GM21381 (cell line): ENCODE results near the gene SATB1.

ENCODE experiments used
- ATAC-seq: cut with Tn5 transposase; IDR thresholded peaks from one replicate; pipeline ENCODE4 v1.9.1; 2021; ENCODE audit warnings: mild to moderate bottlenecking, moderate library complexity; ENCODE audit not compliant: unreplicated experiment

SATB1 gene

DNA sequence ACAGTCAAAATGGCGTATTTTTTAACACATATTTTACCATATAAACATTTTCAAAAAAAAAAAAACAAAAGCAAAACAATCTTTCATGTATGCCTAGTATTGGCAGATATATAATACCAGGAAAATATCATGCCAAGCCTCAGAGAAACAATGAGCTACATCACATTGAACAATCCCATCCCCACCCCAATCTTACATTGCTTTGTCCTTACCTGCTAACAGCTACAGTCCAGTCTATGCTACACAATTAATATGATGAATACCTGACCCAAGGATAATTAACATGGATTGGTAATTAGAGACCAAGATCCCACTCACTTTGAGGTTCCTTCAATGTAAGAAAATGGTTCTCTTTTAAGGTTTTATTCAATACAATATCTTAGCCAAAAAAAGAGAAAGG, 7.6 kb upstream of the SATB1 start:
- ATAC-seq: no peak

DNA sequence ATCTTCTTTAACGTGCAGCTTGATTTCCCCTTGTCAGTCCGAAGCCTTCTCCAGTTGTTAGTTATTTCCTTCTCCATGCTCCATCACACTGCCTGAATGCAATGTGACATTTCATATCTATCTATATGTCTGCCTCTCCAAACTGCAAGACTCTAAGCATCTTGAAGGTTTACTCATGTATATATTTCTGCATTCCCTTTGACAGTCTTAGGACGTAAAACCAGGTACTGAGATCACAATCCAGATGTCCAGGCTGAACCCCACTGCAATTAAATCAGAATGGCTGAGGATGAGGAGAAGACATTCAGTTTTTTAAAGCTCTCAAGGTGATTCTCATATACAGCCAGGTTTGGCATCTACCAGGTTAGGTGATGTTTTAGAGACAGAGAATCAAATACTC, 6.1 kb upstream of the SATB1 start:
- no peak for ATAC-seq

DNA sequence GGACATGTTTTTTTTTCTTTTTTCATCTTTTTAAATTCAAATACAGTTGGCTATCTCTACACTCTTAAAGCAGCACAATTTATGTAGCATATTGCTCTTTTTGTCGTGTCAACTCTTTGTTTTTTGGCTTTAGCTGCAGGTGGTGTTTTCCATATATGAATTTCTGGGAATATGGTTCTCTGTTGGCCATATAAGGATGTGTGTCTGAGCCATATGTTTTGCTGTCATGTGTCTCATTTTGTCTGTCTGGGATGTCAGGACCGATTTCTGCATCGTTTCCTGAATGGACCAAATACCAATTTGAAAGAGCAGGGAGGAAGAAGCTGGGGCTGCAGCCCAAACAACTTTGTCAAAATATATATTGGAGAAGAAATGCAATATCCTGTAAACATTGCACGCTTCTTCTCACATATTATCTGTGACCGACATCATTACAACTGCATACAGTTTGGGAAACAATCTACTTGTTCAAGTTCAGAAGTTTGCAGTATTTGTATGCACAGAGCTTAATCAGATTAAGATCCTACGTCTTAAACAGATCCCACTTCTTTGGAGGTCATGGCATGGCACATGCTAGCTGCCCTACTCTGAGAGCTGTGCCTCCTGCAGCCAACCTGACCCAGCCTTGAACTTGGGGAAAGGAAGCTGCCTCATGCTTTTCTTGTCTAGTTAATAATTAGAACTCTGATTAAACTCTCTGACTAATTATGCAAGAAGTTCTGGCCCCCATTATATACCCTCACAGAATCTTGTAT, 4.0 kb upstream of the SATB1 start:
- no peak for ATAC-seq

DNA sequence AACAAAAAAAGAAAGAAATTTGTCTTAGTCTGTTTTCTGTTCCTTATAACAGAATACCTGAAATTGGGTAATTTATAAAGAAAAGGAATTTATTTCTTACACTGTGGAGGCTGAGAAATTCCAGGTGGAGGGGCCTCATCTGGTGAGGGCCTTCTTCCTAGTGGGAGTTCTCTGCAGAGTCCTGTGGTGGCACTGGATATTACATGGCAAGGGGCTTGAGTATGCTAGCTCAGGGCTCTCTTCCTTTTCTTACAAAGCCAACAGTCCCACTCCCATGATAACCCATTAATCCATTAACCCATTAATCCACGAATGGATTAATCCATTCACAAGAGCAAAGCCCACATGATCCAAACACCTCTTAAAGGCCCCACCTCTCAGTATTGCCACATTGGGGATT, 2.9 kb upstream of the SATB1 start:
- no peak for ATAC-seq

DNA sequence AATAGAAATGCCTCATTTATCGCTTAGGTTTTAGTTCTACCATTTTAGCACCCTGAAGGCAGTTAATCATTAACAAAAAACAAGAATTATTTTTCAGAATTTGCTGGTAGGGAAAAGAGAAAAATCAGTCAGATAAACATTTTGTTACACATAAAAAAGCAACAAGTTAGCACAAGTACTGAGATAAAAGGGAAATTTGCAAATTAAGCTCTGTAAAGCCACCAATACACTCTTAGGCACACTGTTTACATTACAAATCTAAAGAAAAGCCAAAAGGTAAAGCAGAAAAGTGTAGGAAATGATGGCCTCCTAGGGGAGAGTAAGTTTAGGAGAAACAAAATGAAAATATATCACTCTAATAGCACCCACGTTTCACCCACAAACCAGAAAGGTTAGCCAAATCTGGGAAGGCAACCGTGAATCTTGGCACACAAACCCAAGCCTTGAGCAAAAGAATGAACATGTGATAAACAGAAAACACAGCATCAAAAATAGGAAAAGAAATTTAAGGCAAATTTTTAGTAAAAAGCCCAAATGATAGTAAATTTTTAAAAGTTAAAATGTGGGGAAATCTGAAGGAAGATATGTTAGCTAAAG, 1.6 kb upstream of the SATB1 start:
- no peak for ATAC-seq

DNA sequence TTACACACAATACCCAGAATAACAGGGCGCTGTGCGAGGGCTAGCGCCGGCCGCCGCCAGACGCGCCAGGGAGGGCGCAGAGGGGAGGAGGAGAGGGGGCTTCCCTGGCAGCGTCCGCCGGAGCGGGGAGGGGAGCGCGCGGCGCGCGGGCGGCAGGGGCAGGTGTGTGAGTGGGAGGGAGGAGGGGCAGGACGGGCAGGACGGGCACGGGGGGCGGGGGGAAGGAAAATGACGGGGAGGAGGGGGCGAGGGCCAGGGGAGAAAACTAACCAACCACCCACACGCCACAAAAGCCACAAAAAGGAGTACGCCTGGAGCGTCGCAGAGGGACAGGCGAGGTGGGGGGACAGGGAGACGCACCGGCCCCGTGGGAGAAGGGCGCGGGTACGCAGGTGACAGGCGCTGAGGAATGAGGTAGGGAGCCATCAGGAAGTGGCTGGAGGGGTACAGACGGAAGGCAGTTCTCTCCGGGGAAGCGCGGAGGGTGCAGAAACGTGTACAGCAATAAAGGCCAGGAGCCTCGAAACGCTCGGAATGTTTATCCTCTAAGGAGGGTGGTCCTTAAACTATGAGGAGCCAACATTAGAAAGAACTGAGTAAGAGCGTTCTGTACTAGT, 610 bp upstream of the SATB1 start:
- ATAC-seq: no peak

DNA sequence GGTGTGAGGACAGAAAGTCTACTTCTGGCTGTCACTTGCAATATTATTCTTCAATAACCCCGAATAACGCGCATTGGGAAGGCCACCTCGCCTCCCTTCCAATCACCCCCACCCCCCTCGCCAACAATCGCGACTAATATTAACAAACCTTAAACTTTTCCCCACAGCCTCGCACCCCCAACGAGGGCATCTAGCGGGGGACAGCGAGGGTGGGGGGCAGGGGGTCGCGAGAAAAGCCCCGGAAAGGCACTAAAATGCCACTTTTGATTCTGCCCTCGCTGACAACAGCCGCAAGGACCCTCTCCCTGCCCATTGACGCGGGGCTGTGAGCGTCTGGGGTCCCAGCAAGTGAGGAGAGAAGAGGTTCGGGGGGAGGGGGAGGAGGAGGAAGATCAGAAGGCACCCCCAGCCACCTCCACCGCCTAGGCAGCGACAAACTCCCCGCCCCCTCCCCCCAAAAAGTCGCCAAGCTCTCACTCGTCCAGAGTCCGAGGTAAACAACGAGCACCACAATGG, 868 bp downstream of the SATB1 start:
- no peak for ATAC-seq

DNA sequence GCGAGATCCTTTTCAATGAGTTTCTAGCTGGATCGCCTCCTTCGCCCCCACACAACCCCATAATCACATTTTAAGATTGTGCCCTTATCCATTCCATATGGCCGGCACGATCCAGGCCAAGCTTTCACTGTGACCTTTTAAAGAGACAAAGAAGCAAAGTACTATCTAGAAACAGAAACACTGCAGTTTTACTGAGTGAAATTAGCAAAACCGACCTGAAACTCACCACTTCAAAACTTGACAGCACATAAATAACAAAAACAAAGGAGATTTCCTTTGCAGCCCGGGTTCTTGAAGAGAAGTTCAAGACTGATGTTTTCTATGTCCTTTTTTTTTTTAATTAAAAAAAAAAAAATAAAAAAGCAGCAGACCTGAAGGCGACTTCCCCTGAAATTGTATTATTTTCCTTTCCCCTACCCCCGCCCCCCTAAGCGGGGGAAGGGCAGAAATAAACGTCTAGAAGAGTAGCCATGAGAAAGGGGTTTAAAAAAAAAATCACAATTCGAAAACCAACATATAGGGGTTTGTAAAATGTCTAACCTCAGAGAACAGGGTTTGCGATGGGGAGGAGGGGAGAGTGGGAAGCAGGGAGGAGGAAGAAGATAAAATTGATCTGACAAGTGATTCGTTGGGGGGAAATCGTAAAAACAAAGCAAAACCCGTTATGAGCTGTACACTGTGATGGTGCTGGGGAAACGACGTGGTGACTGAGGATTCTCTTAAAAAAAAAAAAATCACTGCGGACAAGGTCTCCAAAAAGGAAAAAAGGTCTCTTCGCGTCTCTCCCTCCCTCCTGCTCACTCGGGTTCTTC, 1.5 kb downstream of the SATB1 start:
- peak; percentile 78 for ATAC-seq

DNA sequence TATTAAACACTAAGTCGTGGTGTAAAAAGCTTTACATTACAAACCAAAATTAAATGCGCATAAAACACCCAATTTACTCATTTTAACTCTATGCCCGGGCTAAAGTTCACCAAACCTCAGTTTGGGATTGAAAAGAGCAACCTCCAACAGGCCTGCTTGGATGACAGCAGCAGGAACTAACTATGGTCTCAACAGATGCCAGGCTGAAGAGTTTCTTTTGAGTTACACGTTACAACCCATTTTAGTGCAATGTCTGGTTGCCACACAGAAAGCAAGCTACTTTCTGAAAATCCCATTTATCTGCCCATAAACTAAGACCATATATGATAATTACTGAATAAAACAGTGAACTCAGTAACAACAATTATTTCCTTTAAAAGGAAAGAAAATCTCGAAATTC, 2.2 kb downstream of the SATB1 start:
- ATAC-seq: no peak

DNA sequence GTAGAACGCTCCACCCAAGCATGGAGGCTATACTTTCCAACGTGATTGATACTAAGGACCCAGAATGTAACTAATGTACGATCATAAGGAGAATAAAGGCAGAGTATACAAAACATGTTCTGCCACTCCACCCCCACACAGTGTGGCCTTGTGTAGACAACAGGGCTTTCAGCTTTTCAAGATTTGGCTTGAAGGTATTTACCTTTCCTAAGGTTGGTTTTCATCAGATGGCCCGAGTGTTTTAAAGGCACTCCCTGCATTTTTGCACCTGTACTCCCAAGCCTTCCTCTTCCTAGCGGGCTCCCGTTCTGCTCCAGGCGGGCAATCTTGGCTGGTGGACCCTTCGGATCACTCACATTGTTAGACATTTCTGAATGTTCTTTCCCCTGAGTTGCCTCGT, 4.6 kb downstream of the SATB1 start:
- no peak for ATAC-seq

DNA sequence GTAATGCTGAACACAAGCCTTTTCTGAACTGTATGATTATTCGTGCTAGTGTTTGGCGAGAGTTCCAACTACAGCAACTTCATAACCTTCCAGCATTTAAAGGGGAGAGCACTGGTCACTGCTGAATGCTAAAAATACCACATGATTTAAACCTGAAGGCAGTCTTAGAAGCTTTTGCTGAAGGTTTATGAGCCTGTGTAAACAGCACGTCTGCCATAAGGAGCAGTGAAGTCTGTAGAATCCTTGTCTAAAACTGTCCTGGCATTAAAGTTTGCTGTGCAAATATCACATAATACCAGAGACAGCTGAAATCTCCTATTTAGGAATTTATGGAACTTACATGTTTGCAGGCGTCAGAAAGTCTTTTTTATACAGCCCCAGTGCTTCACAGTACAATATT, 5.9 kb downstream of the SATB1 start:
- no peak for ATAC-seq

DNA sequence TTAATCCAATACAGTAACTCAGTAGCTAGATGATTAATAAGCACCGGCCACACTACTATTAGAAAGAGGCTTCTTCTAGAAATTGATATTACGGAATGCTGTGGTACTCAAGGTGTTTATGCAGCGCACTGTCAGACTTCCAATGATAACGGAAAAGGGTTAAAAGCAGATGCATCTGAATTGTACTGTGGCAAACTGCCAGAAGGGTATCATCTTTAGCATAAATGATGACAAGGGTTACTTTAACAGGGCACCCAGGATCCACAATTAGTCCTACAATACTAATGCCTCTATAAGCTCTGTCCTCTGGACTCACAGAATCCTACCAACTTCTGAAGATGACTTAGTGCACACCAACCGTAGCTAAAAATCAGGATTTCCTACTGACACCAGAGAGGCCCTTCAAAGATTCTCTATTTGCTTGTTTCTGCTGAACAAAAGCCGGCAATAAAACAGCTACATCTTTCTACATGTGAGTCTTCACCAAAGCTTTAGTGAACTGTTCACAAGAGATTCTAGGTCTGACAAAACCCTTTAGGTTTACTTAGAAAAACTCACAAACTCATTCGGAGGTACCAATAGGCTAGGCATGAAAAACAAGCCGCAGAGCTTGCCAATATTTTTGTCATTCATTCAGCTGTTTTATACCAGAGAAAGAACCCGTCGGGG, 7.1 kb downstream of the SATB1 start:
- ATAC-seq: no peak

DNA sequence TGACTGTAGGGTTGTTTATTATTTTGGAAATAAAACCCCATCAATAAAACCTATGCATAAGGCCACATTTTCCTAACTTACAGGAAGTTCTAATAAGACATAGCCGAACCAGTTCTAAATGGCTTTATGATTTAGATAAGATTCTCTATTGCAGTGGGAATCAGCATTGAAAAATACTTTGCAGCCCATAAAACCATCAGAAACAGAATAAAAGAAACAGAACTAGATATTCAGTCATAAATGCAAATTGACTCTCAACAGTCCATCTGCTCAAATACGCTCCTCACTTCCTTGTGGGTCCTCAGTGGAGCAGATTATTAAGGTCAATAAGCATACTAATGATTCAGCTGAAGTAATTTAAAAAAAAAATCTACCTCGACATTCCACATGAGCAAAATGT, 8.8 kb downstream of the SATB1 start:
- no peak for ATAC-seq

DNA sequence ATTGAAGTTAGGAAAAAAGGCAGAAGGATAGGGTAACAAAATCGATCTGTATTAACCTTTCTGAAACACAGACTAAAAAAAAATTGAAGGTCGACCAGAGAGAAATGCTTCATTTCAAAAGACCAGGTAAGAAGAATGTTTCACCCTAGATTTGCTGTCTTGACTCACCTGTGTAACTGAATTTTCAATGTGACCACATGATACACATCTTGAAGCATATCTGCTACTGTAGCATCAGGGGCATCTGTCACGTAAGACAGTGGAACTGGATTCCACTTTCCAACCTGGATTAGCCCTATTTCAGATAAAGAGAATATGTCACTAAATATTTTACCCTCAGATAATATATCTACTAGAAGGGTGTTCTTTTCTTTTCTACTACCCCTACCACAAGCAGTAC, 9.3 kb downstream of the SATB1 start:
- no peak for ATAC-seq

DNA sequence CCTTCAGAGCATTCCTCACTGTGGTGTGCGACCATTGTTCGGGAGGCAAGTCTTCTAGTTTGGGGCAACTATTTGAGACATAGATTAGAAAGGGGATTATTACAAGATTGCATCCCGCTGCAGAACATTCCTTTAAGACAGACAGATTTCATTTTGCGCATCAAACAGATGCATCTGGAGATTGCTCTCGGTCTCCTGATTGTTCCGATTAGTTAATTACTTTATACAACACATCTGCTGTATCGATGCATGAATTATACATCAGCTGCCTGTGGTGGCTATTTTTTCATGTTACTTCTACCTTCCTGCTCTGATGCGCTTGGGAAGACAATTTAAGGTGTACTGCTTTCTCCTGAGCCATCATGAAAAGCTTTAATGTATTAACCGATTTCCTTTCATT, 10.0 kb downstream of the SATB1 start:
- ATAC-seq: no peak

DNA sequence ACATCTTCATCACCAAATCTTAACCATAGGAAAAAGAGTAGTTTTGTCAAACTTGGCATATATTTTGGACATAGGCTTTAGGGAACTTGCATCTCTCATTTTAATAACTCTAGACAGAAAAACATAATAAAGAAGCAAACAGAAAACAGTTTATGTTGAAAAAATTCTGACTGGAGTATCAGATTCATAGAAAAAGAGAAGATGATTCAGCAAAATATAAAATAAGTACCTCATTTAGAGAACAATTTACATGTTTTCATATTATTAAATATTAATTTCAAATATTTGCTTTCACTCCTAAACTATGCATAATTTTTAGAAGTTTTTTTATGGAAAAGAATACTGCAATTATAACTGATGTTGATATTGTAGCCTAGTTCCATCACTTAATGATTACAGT, 12.5 kb downstream of the SATB1 start:
- no peak for ATAC-seq

DNA sequence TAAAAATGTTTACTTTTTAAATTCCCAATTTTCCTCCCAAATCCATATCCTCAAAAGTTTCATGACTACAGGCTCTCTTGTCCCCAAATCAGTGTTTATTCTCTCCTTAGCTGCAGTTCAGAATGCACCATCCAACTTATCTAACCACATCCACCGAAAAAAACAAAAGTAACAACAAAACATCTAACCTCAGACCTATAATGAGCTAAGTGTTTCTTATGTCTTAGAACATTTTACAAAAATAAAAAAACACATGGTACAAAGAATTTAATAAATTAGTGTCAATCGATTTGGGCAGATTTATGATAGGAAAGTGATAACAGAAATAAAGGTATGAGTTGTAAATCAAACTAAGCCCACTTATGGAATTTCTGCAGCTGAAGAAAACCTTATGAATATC, 13.6 kb downstream of the SATB1 start:
- no peak for ATAC-seq

DNA sequence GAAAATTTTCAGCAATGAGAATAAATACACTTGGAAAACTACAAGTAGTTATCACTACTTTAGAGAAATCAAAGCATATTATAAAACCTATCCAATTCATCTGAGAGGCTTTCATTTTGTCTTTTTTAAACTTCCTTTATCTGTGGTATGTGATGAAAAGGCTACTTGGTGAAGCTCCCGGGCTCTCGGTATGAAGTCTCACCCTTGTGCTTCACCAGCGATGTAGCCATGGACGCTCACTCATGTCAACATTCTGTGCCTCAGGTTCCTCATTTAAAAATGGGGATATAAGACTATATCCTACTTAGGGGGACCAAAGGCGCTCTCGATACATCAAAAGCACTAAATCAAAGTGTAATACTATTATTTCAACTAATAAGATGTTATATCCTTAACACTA, 14.9 kb downstream of the SATB1 start:
- ATAC-seq: no peak

DNA sequence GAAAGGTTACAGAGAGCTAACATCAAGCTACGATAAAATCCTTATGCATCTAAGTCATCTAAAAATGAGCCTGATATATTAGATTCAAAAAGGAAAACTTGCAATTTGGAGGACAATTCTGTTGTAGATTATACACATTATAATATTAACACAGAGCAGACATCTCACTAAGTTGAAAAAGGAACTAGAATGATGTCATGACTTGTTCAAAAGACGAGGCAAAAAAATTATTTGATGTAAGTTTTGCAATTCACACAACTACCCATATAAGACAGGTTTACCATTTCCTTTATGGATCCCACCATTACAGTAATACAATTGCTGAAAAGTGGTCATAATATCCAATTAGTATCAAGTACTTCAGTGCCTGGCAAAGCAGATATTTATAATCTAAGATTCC, 15.9 kb downstream of the SATB1 start:
- no peak for ATAC-seq

DNA sequence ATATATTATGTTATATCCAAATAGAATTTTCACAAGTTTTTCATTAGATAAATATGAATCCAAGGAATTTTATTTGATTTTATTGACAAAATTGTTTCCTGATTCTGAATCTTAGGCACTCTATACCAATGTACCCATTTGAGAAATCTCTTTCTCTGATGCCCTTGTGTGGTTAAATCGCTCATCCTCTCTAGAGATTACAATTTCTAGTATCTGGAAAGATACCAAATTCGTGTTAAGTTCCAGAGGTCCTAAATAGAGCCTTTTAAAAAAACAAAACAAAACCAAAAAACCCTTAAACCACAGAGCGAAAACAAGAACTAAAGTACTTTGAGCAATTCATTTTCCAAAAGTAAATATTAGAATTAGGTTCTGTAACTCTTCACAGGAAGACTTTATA, 20.0 kb downstream of the SATB1 start:
- no peak for ATAC-seq

DNA sequence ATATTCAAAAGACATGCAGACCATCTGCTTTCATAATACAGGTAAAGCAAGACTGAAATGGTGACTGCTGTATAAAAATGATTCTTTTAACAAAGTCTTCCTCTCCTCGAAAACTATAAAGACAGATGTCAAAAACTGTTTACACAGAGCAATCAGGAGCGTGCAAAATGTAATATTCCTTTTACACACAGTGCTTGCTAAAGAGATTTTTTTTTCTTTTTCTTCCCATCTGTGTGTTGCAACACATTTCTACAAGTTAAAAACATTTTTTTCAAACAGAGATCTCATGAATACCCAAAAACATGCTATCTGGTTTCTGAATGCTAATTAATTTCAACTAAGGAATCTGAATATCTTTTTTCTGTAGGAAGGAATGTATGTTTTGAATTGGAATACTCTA, 22.1 kb downstream of the SATB1 start:
- no peak for ATAC-seq
